Muscle layer of duodenum (tissue), 2 donors: ENCODE results near the gene CLEC11A.

ENCODE experiments used
- H3K27ac ChIP-seq: one replicate; pipeline ENCODE4 v1.7.0; 2013; ENCODE audit warnings: mild to moderate bottlenecking, low read length
- H3K27me3 ChIP-seq: one replicate; pipeline ENCODE4 v1.7.0; 2013; ENCODE audit warnings: low read depth, mild to moderate bottlenecking, control low read depth, low read length
- H3K36me3 ChIP-seq, 2 donors: one replicate each; pipeline ENCODE4 v1.7.0; 2013; ENCODE audit warnings: low read length in 2 of 2, control low read depth in 1 of 2, mild to moderate bottlenecking in 1 of 2; ENCODE audit not compliant: insufficient read depth in 2 of 2, control insufficient read depth in 1 of 2
- H3K4me1 ChIP-seq, 2 donors: one replicate each; pipeline ENCODE4 v1.7.0; 2013; ENCODE audit warnings: low read length in 2 of 2, mild to moderate bottlenecking in 2 of 2, control low read depth in 1 of 2, moderate library complexity in 1 of 2; ENCODE audit not compliant: insufficient read depth in 2 of 2, control insufficient read depth in 1 of 2
- H3K4me3 ChIP-seq, 2 donors: one replicate each; pipeline ENCODE4 v1.7.0; 2013; ENCODE audit warnings: low read length in 2 of 2, low read depth in 1 of 2, mild to moderate bottlenecking in 1 of 2
- H3K9me3 ChIP-seq, 2 donors: one replicate each; pipeline ENCODE4 v1.7.0; 2013; ENCODE audit warnings: low read length in 2 of 2, control low read depth in 1 of 2, mild to moderate bottlenecking in 1 of 2; ENCODE audit not compliant: control insufficient read depth in 1 of 2
- donor health status: healthy.

The CLEC11A gene

GRCh38 chr19:50723069-50723468 is at the start of gene CLEC11A:
CLEC11A (plus strand) TSS chr19:50723364; CDS start chr19:50723526, 162 bp downstream.
- H3K36me3 ChIP-seq: no peaks in the 10 kb centered on the region
- H3K4me3 ChIP-seq: peak within 1 kb of the TSS; percentile 56 to 79
- H3K9me3 ChIP-seq: no peaks in the 10 kb centered on the region
- no peak within 1 kb of the TSS for H3K27ac ChIP-seq
- H3K27me3 ChIP-seq: no peaks in the 10 kb centered on the region
- H3K4me1 ChIP-seq: peaks cover 0 to 42% of the 10 kb centered on the region in 2 donors

- no peak overlapping the region for H3K27ac ChIP-seq
- no peak overlapping the region for H3K4me3 ChIP-seq
- no peaks in the 10 kb centered on the region for H3K27me3 ChIP-seq
- peaks cover 0 to 6% of the 10 kb centered on the region in 2 donors for H3K4me1 ChIP-seq
- H3K36me3 ChIP-seq: no peaks in the 10 kb centered on the region
- H3K9me3 ChIP-seq: peaks cover 0 to 4% of the 10 kb centered on the region in 2 donors
Observed at GRCh38 chr19:50676625-50677197, 46.5 kb upstream of the CLEC11A start.

GRCh38 chr19:50677636-50678035 is 45.5 kb upstream of the CLEC11A start:
- no peak overlapping the region for H3K4me3 ChIP-seq
- no peak overlapping the region for H3K27ac ChIP-seq
- no peaks in the 10 kb centered on the region for H3K27me3 ChIP-seq

GRCh38 chr19:50678323-50678722 is 44.8 kb upstream of the CLEC11A start:
- H3K27me3 ChIP-seq: no peaks in the 10 kb centered on the region

More at GRCh38 chr19:50677636-50678035, 45.5 kb upstream of the CLEC11A start:
- peaks cover 0 to 6% of the 10 kb centered on the region in 2 donors for H3K4me1 ChIP-seq
- H3K36me3 ChIP-seq: no peaks in the 10 kb centered on the region
- H3K9me3 ChIP-seq: peaks cover 0 to 4% of the 10 kb centered on the region in 2 donors

GRCh38 chr19:50679177-50680125 is 43.7 kb upstream of the CLEC11A start:
- no peaks in the 10 kb centered on the region for H3K27me3 ChIP-seq
- H3K27ac ChIP-seq: no peak overlapping the region
- peaks cover 0 to 6% of the 10 kb centered on the region in 2 donors for H3K4me1 ChIP-seq
- H3K9me3 ChIP-seq: peaks cover 0 to 4% of the 10 kb centered on the region in 2 donors
- no peak overlapping the region for H3K4me3 ChIP-seq
- H3K36me3 ChIP-seq: no peaks in the 10 kb centered on the region

More at GRCh38 chr19:50678323-50678722, 44.8 kb upstream of the CLEC11A start:
- Histone ChIP-seq H3K9me3 (peaks cover 0 to 4% of the 10 kb centered on the region in 2 donors), H3K36me3 (no peaks in the 10 kb centered on the region), H3K4me1 (peaks cover 0 to 6% of the 10 kb centered on the region in 2 donors), H3K4me3 (no peak overlapping the region), H3K27ac (no peak overlapping the region)

- H3K36me3 ChIP-seq: no peaks in the 10 kb centered on the region
Observed at GRCh38 chr19:50686310-50687032, 36.7 kb upstream of the CLEC11A start.

GRCh38 chr19:50688766-50689165 is 34.4 kb upstream of the CLEC11A start:
- Histone ChIP-seq H3K4me1 (no peaks in the 10 kb centered on the region), H3K4me3 (no peak overlapping the region), H3K9me3 (no peaks in the 10 kb centered on the region), H3K27me3 (peaks cover 10% of the 10 kb centered on the region), H3K36me3 (no peaks in the 10 kb centered on the region), H3K27ac (no peak overlapping the region)

More at GRCh38 chr19:50686310-50687032, 36.7 kb upstream of the CLEC11A start:
- Histone ChIP-seq H3K27ac (no peak overlapping the region), H3K4me1 (no peaks in the 10 kb centered on the region), H3K9me3 (no peaks in the 10 kb centered on the region), H3K27me3 (peaks cover 3% of the 10 kb centered on the region), H3K4me3 (no peak overlapping the region)

- H3K9me3 ChIP-seq: no peaks in the 10 kb centered on the region
- H3K27me3 ChIP-seq: peaks cover 18% of the 10 kb centered on the region
- no peak overlapping the region for H3K27ac ChIP-seq
- no peaks in the 10 kb centered on the region for H3K4me1 ChIP-seq
- no peak overlapping the region for H3K4me3 ChIP-seq
- no peaks in the 10 kb centered on the region for H3K36me3 ChIP-seq
Observed at GRCh38 chr19:50690439-50690838, 32.7 kb upstream of the CLEC11A start.

- Histone ChIP-seq H3K27ac (no peak overlapping the region), H3K9me3 (no peaks in the 10 kb centered on the region), H3K4me1 (no peaks in the 10 kb centered on the region), H3K4me3 (no peak overlapping the region), H3K27me3 (peaks cover 20% of the 10 kb centered on the region), H3K36me3 (no peaks in the 10 kb centered on the region)
Observed at GRCh38 chr19:50693064-50693975, 29.8 kb upstream of the CLEC11A start.

- no peaks in the 10 kb centered on the region for H3K36me3 ChIP-seq
- H3K9me3 ChIP-seq: no peaks in the 10 kb centered on the region
- no peaks in the 10 kb centered on the region for H3K4me1 ChIP-seq
- no peak overlapping the region for H3K27ac ChIP-seq
- no peak overlapping the region for H3K4me3 ChIP-seq
- peaks cover 27% of the 10 kb centered on the region for H3K27me3 ChIP-seq
Observed at GRCh38 chr19:50694815-50695145, 28.4 kb upstream of the CLEC11A start.
